CD14-positive monocyte (primary cell): ENCODE results near the gene ANKRD44. TPM values are rescaled to one million over a fixed set of nuclear protein-coding genes. Genes with fewer than 3 reads are reported as not detected.
A peak's percentile ranks its signal among the peaks of the same experiment; 100 is the strongest.

ENCODE experiments used
- DNase-seq, 3 donors: peaks; one replicate each; pipeline ENCODE4 v3.0.0-alpha.2; 2011 to 2022
- H2AFZ ChIP-seq: 2 replicates; pipeline ENCODE4 v1.6.0; 2012; ENCODE audit warnings: mild to moderate bottlenecking, low read depth, low read length, inconsistent platforms; ENCODE audit not compliant: insufficient read depth, poor library complexity, severe bottlenecking
- H3K27ac ChIP-seq, 2 donors: 1 replicate in 1 of 2; 2 replicates in 1 of 2; pipeline ENCODE4 v1.5.1; 2012 to 2013; ENCODE audit warnings: low read length in 2 of 2, control low read depth in 1 of 2, inconsistent platforms in 1 of 2, low read depth in 1 of 2, mild to moderate bottlenecking in 1 of 2
- H3K27me3 ChIP-seq, 2 donors: one replicate each; pipeline versions ENCODE4 v1.6.0 to v1.6.1; 2011 to 2013; ENCODE audit warnings: low read length in 2 of 2; ENCODE audit not compliant: control insufficient read depth in 2 of 2, insufficient read depth in 2 of 2
- H3K36me3 ChIP-seq, 2 donors: replicated peaks in 1 of 2; 1 replicate in 1 of 2; 2 replicates in 1 of 2; pipeline versions ENCODE4 v1.5.1 to v1.6.1; 2012 to 2013; ENCODE audit warnings: low read length in 2 of 2, control low read depth in 1 of 2, inconsistent platforms in 1 of 2, mild to moderate bottlenecking in 1 of 2; ENCODE audit not compliant: insufficient read depth in 2 of 2, control insufficient read depth in 1 of 2
- H3K4me1 ChIP-seq, 2 donors: 1 replicate in 1 of 2; 2 replicates in 1 of 2; pipeline versions ENCODE4 v1.5.1 to v1.6.1; 2012 to 2013; ENCODE audit warnings: low read length in 2 of 2, control low read depth in 1 of 2, inconsistent platforms in 1 of 2, mild to moderate bottlenecking in 1 of 2, moderate library complexity in 1 of 2; ENCODE audit not compliant: insufficient read depth in 2 of 2, control insufficient read depth in 1 of 2
- H3K4me2 ChIP-seq: replicated peaks from 2 replicates; pipeline ENCODE3; 2012; ENCODE audit warnings: low read length, moderate library complexity, mild to moderate bottlenecking; ENCODE audit not compliant: poor library complexity, severe bottlenecking; ENCODE audit errors: extremely low read depth
- H3K4me3 ChIP-seq, 3 experiments: fragments of 200-600 bp in 1 of 3; sonication (generic) in 1 of 3; replicated peaks in 1 of 3; 1 replicate in 2 of 3; 2 replicates in 1 of 3; pipeline ENCODE4 v1.5.1; 2011 to 2013; ENCODE audit warnings: low read length in 3 of 3, mild to moderate bottlenecking in 3 of 3, control low read depth in 2 of 3, low read depth in 2 of 3, inconsistent platforms in 1 of 3, moderate library complexity in 1 of 3
- H3K79me2 ChIP-seq: 2 replicates; pipeline ENCODE4 v1.6.0; 2012; ENCODE audit warnings: mild to moderate bottlenecking, control low read depth, inconsistent platforms, low read length, moderate library complexity; ENCODE audit not compliant: insufficient read depth
- H3K9ac ChIP-seq: 2 replicates; pipeline ENCODE4 v1.6.0; 2017; ENCODE audit warnings: low read length, mild to moderate bottlenecking; ENCODE audit not compliant: insufficient read depth, poor library complexity, severe bottlenecking
- H3K9me3 ChIP-seq, 2 donors: replicated peaks in 1 of 2; 1 replicate in 1 of 2; 2 replicates in 1 of 2; pipeline versions ENCODE4 v1.5.1 to v1.6.1; 2012 to 2013; ENCODE audit warnings: low read length in 2 of 2, control low read depth in 1 of 2; ENCODE audit not compliant: control insufficient read depth in 1 of 2, insufficient read depth in 1 of 2
- H4K20me1 ChIP-seq: 2 replicates; pipeline ENCODE4 v1.6.0; 2012; ENCODE audit warnings: mild to moderate bottlenecking, low read length, control low read depth, moderate library complexity; ENCODE audit not compliant: insufficient read depth
- H3K27ac Mint-ChIP-seq, 7 donors: one replicate each; pipeline ENCODE4 v1.8.0; 2020; ENCODE audit warnings: mild to moderate bottlenecking in 7 of 7, mixed read lengths in 7 of 7, moderate library complexity in 6 of 7, inconsistent platforms in 2 of 7
- H3K27me3 Mint-ChIP-seq, 3 donors: one replicate each; pipeline ENCODE4 v1.8.0; 2021 to 2022; ENCODE audit warnings: low read depth in 3 of 3, mild to moderate bottlenecking in 3 of 3, mixed read lengths in 3 of 3, moderate library complexity in 3 of 3, inconsistent platforms in 1 of 3
- H3K36me3 Mint-ChIP-seq, 2 donors: one replicate each; pipeline ENCODE4 v1.8.0; 2020; ENCODE audit warnings: mixed read lengths in 2 of 2, inconsistent platforms in 1 of 2, mild to moderate bottlenecking in 1 of 2
- H3K4me1 Mint-ChIP-seq: one replicate; pipeline ENCODE4 v1.8.0; 2020; ENCODE audit warnings: mild to moderate bottlenecking, mixed read lengths
- H3K4me3 Mint-ChIP-seq, 2 donors: one replicate each; pipeline ENCODE4 v1.8.0; 2020; ENCODE audit warnings: mild to moderate bottlenecking in 2 of 2, mixed read lengths in 2 of 2, moderate library complexity in 1 of 2
- H3K9me3 Mint-ChIP-seq, 7 donors: one replicate each; pipeline ENCODE4 v1.8.0; 2020 to 2022; ENCODE audit warnings: mixed read lengths in 7 of 7, mild to moderate bottlenecking in 6 of 7, moderate library complexity in 6 of 7, inconsistent platforms in 2 of 7
- CTCF ChIP-seq: fragments of 200-600 bp; IDR thresholded peaks from one replicate; pipeline ENCODE4 v1.8.0; 2022; ENCODE audit warnings: antibody characterized with exemption, mild to moderate bottlenecking
- WGBS: methylation state at CpG from one replicate; pipeline ENCODE4 v1.1.5; 2013; ENCODE audit warnings: missing lambda C conversion rate; ENCODE audit not compliant: insufficient coverage; 5-methylcytosine and 5-hydroxymethylcytosine counted together
- intact Hi-C, 2 donors: fragments of 100-400 bp; cut with micrococcal nuclease; formaldehyde crosslinking; loops; one replicate each; pipeline versions ENCODE4 v1.15.0 to v1.15.1; 2023
- polyA plus RNA-seq, 3 donors: library from polyadenylated mRNA; depleted of rRNA in 1 of 3; unstranded in 2 of 3; stranded (reverse) in 1 of 3; fragments of 300-500 nt in 2 of 3; fragments of >200 nt in 1 of 3; fragmentation: Illumina TruSeq in 2 of 3; gene quantifications; 1 replicate in 2 of 3; 2 replicates in 1 of 3; pipeline ENCODE4 v1.2.3, GENCODE V29; 2012 to 2021

ANKRD44 gene
- polyA plus RNA-seq, 3 donors, result 55.7 to 91.9 (median 64.9) TPM

DNA sequence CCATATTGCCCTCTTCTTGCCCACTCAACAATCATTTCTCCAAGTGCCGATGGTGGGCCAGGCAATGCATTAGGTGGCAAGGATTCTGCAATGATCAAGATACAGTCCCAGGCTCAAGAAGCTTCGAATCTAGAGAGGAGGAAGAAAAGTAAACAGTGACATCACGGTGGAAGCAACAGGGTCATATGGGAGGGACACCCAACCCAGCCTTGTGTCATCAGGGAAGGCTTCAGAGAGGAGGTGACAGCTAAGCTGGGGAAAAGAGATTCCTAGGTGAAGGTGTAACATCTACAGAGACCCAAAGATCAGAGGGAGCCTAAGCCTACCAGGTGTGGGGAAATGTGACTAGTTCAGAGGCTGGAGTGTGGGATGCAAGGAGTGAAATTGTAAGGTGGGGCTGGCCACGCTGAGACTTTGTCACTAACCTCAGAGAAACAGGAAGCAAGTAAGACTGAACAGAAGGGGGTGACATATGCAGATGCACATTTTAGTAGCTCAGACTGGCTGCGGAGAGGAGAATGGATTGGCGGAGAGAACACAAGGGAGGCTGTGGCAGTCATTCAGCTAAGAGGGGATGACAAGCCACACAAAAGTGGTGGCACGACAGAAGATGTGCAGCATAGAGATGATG is 104.9 kb downstream of the ANKRD44 start:
- intact Hi-C loops, result loop anchor here in 1 of 2 donors (10.0 kb wide), 1 partner anchor 49 kb away; no protein-coding TSS in a partner anchor
- TF ChIP-seq CTCF, result no peak
- 0% methylated on average over 5 of the region's 7 CpGs for WGBS
- no peaks in the 10 kb centered on the region for H3K27me3 ChIP-seq
- peak overlapping the region; percentile 58 to 95 for H3K27ac ChIP-seq
- H3K36me3 ChIP-seq, result peaks cover 0 to 10% of the 10 kb centered on the region in 2 donors
- H3K4me3 ChIP-seq, result peak overlapping the region in 2 of 3 experiments; percentile 38 to 58
- H3K4me2 ChIP-seq, result peak overlapping the region; percentile 55
- H3K9ac ChIP-seq, result peak overlapping the region; percentile 58
- Mint-ChIP-seq H3K4me1 (peaks cover 74% of the 10 kb centered on the region), H3K9me3 (no peaks in the 10 kb centered on the region), H3K27me3 (peaks cover 0 to 3% (median 0%) of the 10 kb centered on the region in 3 donors), H3K4me3 (peak overlapping the region; percentile 78 to 84), H3K36me3 (peaks cover 17 to 18% of the 10 kb centered on the region in 2 donors), H3K27ac (peak overlapping the region; percentile 96 to 100 (median 100))
- peak overlapping the region; percentile 66 for H2AFZ ChIP-seq
- peak; percentile 67 to 73 (median 68) for DNase-seq
- peaks cover 23% of the 10 kb centered on the region for H4K20me1 ChIP-seq
- peaks cover 70 to 76% of the 10 kb centered on the region in 2 donors for H3K4me1 ChIP-seq
- H3K79me2 ChIP-seq, result peaks cover 98% of the 10 kb centered on the region
- no peaks in the 10 kb centered on the region for H3K9me3 ChIP-seq

- H3K4me3 ChIP-seq, result peak overlapping the region in 1 of 3 experiments; percentile 58
- no peak for TF ChIP-seq CTCF
Measured at GRCh38 chr2:197204519-197205250, 105.9 kb downstream of the ANKRD44 start.

More at GRCh38 chr2:197204519-197205250, 105.9 kb downstream of the ANKRD44 start:
- 94% methylated on average over 2 of the region's 5 CpGs for WGBS
- peaks cover 98% of the 10 kb centered on the region for H3K79me2 ChIP-seq
- H3K9me3 ChIP-seq, result no peaks in the 10 kb centered on the region
- no peak overlapping the region for H2AFZ ChIP-seq
- H3K36me3 ChIP-seq, result peaks cover 0 to 10% of the 10 kb centered on the region in 2 donors
- peaks cover 15 to 17% of the 10 kb centered on the region in 2 donors for H3K36me3 Mint-ChIP-seq
- H3K4me3 Mint-ChIP-seq, result no peak overlapping the region
- no peaks in the 10 kb centered on the region for H3K9me3 Mint-ChIP-seq
- intact Hi-C loops, result loop anchor here in 1 of 2 donors (10.0 kb wide), 1 partner anchor 50 kb away; no protein-coding TSS in a partner anchor
- H3K27ac Mint-ChIP-seq, result peak overlapping the region; percentile 96 to 100 (median 100)
- peaks cover 22% of the 10 kb centered on the region for H4K20me1 ChIP-seq
- H3K27ac ChIP-seq, result peak overlapping the region in 1 of 2 donors; percentile 95
- no peaks in the 10 kb centered on the region for H3K27me3 ChIP-seq
- no peak overlapping the region for H3K4me2 ChIP-seq
- H3K4me1 Mint-ChIP-seq, result peaks cover 74% of the 10 kb centered on the region
- peaks cover 0 to 3% (median 0%) of the 10 kb centered on the region in 3 donors for H3K27me3 Mint-ChIP-seq
- no peak for DNase-seq
- peaks cover 69 to 76% of the 10 kb centered on the region in 2 donors for H3K4me1 ChIP-seq
- no peak overlapping the region for H3K9ac ChIP-seq
